Measurements from ENCODE around the gene LAMC2.
"Not testable (repeated sequence)": the region's sequence is repeated elsewhere in the genome, so short reads cannot be mapped to it uniquely, and the experiment has no call there.

LAMC2 gene

DNA sequence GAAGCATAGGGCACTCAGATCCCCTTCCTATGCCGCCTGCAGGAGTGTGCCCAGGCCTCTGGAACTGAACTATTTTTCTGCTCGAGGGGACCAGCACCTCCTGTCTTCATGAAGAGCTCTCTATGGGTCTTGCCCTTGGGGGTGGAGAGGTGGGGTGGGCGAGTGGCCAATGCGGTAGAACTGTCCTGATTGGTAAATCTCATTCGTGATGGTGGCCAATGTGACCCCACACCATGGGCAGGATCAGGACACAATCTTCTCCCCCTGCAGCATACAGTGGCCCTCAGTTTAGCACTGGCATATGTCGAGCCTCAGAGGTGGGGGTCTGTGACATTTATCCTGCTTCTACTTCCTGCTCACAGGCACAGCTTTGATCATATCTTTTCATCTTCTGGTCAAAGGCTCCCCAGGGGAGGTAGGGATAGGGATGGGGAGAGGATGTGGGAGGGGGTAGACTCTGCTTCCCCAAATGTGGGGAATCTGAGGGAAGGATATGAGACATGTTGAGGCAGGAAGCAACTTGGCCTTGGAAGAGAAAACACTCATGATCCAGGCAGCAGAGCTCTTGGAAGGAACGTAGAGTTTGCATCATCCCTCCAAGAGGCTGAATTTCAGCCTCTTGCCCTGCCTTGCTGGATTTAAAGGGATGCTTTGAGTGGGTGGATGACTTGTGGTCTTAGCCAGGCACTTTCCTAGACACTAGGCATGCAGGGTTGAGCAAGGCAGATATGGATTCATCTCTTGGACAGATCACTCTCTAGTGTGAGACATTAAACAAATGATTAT is 81.8 kb downstream of the LAMC2 start:
- no peak for DNase-seq

DNA sequence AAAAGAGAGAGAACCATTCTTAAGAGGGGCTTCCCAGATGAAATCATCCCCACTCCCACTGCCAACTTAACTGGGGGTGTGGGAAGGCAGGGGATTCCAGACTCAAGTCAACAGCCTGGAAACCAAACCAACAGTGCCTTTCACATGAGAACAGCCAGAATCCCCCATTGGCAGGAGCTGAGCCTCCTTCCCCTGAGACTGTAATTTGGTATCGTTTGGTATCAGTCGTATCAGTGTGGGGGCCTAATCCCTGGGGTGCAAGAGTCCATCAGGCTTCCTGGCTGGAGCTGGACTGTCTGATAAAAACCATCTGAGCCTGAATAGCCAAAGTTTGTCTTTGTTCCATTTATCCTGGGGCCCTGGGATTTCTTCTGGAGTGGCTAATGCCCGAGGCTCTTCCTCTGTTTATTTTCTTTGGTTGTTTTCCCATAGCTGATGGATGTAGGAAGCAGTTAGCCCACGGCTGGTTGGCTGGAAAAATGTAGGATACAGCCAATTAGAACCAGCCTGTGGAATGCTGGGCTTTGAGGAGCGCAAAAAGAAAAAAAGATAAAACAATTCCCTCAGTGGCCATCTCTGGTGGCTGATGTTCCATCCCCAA is 84.6 kb downstream of the LAMC2 start:
- no peak for DNase-seq

DNA sequence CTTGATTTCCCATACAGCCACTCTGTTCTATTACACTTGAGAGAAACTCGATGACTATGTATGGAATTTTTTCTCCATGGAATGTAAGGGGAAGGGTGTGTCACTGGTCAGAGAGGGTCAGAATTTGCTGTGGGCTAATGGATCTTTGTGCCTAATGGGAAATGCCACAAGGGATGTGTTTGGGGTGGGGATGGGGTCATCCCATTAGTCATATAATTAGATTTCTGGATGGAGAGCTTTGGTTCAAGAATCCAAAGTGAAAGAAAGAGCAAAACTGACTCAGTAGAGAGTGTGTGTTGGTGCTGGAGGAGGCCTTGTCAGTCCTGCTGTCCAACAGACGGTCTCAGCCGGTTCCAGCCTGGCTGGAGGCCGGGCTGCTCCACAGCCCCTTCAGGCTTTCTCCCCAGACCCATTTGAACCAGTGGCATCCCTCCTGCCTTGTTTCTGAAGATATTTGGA is 86.4 kb downstream of the LAMC2 start:
- no peak for DNase-seq

DNA sequence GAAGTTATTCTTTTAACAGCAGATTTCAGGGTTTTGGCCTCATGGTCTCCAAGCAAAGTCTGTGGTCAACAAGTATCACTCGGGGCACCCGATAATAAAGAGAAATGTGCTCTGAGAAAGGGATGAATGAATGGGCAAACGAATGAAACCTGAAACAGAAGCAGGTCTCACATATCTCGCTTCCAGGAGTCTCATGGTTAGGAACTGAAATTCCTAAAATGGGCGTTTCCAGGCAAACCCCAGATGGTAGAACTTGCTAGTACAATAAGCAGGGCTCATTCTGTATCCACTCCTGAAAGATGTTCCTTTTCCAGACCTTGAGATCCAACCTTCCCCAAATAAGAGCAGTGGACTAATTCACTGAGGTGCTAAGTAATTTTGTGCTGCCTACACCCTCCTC is 87.2 kb downstream of the LAMC2 start:
- DNase-seq, result no peak

DNA sequence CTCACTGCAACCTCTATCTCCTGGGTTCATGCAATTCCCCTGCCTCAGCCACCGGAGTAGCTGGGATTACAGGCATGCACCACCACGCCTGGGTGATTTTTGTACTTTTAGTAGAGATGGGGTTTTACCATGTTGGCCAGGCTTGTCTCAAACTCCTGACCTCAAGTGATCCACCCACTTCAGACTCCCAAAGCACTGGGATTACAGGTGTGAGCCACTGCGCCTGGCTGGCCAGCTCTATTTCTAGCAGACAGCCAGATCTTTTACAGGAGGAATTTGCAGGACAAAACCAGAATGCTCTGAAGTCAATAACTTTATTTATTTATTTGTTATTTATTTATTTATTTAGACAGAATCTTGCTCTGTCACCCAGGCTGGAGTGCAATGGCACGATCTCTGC is 87.9 kb downstream of the LAMC2 start:
- not testable (repeated sequence) for DNase-seq

DNA sequence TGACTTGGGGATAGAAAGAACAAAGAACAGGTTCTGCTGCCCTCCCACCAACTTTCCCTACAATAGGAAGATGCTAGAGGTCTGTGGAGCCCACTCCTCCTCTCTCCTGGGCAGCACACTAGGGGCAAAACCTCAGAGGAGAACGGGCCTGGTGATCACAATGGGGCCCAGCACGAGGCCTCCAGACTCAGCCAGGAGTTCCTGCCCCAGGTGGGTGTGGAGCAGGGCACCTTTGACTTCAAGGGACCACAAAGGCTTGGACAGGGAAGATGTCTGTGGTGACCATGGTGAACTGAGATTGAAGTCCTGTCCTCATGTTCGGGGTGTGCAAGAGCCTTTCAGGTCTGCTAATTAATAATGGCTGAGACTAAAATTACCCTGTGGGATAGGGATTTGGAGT is 88.8 kb downstream of the LAMC2 start:
- DNase-seq, result no peak

DNA sequence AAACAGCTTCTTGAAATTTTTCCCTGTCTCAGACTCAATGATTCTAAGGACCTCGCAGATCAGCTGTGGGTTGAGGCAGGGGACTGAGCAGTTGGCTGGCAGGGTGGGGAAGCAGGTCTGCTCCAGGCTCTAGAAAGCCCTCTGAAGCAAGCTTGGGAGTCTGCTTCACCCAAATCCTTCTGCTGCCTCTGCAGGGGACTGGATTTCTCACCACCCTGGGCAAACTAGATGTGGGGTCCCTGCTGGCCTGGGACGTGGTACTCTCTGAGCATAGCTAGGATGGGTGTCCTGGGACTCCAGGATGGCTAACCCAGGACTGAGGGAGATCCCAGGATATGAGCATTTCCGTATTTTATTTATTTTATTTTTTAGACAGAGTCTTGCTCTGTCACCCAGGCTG is 89.3 kb downstream of the LAMC2 start:
- no peak for DNase-seq

DNA sequence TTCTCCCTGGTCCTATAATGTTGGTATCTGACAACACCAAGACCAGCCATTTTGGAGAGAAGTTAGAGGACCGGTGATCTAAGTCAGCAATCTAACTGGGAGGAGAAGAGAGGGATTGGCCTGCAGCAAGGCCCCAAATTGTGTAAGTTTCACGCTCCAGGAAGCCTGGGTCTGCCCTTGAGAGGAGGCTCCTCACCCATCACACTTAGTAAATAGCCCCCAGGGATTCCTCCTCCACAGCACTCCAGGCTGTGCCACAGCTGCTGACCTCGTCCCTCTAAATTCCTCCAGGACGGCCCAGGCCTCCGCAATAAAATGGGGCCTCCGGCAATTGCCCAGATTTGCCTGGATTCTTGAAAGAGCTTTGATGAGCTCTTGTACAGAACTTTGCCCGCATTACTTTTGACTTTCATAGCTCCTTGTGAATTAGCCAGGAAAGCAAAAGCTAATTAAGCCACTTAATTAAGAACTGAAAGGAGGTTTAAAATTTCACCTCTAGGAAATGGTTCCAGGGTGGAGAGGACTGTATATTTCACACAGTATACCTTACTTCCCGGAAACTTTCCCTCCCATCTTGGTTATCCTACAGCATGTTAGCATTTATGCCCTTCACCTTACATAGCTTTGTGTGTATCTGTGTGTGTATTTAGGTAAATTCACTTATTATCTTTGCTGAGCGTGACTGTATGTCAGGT is 90.5 kb downstream of the LAMC2 start:
- no peak for DNase-seq

DNA sequence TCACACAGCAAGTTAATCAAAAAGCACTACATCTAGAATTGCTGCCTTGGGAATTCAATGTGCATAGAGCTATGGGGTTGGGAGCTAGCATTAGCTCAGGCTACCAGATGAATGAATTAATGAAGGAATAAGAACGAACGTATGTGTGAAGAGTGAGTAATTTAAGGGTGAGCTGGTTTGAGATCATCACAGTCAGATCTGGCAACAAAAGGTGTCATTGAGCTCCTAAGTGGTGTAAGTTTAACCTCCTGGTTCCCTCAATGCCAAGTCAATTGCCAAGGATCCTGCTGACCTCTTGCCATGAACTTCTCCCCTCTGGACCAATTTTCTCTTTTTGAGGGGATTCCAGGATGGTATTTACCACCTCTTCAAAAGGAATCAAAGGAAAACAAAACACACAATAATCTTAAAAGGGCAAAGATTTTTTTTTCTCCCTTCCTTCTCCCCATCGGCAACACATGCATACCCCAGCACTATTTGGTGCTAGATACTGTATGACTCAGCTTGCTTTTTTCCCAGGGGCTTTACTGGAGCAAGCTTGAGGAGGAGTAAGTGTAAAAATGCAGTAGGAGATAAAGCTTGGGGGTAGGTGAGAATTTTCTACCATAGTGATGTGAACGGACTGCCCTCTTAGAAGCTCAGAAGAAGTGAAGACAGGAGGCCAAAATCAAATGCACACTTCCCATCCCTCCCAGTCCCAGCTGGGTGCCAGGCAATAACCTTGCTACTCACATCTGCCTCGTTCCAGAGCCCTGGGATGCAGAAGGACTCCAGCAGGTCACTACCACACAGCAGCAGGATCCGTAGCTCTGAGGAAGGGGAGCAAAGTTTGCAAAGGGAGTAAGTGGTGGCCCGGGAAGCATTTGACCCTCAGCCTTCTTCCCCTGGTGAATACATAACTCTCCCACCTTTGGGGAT is 92.0 kb downstream of the LAMC2 start:
- DNase-seq, result no peak

DNA sequence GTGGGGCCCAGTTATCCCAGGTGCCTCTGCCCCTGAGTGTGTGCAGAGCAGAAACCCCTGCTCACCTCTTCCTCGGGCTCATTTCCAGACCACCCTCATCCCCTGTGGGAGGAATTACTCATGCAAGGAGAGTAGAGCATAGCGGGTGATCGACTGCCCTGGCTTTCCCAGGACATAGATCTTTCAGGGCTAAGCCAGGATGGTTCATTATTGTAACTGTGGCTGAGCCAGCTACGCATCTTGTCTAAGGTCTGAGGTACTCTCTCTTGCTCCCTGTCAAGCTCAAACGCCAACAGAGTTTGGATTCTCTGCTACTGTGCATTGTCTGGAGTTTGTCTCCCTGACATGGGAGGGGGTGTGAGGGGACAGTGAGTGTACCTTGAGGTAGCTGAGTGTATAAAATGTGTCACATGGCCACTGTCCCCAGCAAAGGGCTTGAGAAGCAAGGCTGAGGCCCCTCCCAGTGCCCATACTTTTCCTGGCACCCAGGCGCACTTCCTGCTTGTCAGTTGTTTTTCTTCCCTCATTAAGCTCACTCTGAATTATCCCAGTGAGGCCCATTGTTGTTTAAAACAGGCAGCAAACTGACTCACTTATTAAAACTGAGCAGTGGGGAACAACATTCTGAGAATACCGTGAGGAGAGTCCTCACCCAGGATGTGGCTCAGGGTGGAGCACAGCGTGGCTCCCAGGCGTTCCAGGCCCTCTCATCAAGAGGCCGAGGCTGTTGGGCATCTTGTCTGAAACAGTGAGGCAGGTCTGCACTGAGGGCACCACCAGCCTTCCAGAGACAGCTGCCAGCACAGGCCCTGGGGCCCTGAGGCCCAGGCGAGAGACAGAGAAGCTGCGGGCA is 92.9 kb downstream of the LAMC2 start:
- no peak for DNase-seq

DNA sequence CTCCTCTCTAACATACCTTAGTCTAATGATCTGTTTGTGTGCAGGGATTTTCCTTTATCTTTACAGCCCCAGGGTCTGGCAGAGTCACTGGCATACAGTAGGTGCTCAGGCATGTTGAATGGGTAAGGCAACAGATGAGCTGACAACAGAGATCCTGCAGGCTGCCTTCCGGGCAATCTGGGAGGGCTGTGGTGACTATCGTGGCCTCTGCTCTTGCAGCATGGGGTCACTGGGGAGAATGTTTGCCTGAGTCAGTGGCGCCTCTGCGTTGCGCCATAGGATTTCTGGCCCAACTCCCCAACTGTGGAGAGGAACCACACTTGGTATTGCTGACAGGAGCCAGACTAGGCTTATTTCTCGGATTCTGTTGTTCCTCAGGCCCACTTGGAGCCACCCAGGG is 93.8 kb downstream of the LAMC2 start:
- no peak for DNase-seq

DNA sequence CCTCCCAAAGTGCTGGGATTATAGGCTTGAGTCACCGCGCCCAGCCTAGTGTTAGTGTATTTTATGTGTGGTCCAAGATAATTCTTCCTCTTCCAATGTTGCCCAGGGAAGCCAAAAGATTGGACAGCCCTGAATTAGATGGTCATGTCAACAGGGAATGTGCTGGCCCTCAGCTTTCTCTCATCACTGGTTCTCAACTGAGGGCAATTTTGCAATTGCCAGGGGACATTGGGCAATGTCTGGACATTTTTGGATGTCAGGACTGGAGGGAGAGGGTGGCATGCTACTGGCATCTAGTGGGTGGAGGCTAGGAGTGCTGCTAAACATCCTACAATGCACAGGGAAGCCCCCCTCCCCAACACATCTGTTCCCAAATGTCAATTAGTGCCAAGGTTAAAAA is 95.0 kb downstream of the LAMC2 start:
- DNase-seq, result no peak

DNA sequence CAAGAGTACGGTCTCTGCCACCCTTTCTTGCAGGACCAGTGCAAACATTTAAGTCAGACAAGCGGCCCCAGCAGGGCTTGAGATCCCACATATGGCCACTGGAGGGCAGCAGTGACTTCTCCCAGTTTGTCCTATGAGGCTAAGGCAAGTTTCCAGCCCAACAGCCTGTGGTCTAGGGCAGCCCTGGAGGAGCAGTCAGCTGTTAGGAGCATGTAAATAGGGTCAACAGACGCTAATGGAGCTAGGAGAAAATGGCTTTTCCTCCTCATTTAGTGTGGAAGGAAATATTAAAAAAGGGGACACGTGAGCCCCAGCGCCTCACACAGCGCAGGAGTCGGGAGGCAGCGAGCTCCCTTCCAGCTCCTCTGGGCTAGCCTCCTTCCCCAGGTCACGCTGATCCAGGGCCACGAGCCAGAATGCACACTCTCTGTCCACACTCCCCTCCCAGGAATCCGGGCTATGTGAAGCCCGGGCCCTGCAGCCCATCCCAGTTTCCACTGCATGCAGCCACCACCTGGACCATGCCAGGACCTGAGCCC is 95.6 kb downstream of the LAMC2 start:
- peak; percentile 9 to 60 (median 22) for DNase-seq

DNA sequence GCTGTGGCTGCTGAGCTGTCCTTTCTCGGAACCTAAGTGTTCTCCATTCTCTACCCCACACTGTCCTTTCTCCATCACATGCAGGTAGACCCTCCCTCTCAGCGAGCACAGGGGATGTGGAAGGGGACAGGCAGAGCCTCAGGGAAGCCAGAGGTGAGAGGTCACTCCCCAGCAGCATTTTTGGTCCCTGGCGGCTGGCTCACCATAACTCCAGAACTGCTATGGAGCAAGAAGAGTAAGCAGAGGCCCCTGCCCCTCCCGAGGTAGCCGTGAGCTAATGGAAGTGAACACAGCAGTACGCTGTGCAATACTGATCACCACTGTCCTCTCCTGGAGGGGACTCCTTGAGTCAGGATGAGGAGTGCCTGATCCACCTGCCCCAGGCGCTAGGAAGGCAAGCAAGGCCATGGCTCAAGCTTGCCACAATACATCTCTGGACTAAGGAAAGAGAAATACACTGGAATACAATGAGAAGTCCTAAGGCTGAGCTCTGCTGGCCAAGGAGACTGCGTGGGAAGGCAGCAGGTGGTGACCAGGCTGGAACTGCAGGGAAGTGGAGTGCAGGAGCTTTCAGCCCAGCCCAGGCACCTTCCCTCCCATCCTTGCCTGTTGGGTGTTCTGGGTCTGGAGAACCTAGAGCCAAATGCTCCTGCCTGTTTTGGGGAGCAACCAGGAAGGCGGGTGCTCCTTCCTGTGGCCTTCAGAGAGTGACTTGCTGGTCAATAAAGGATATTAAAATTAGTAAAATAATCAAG is 96.2 kb downstream of the LAMC2 start:
- DNase-seq, result no peak

DNA sequence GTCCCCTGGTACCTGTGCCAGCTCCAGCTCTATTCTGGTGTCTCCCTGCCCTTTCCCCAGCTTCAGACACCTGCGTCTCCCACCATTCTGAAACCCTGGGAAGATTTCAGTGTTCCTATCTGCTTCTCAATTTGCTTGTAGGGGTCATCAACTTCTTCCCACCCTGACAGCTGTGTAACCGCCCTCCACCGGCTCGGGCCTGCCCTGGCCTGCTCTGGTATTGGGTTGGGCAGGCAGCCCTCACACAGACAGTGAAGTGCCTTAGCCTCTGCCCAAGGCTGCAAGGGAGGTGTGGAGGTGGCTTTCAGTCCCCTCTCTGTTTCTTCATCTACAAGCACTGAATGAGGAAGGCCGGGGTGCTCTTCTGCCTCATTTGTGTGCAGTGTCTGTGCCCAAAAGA is 97.2 kb downstream of the LAMC2 start:
- no peak for DNase-seq

DNA sequence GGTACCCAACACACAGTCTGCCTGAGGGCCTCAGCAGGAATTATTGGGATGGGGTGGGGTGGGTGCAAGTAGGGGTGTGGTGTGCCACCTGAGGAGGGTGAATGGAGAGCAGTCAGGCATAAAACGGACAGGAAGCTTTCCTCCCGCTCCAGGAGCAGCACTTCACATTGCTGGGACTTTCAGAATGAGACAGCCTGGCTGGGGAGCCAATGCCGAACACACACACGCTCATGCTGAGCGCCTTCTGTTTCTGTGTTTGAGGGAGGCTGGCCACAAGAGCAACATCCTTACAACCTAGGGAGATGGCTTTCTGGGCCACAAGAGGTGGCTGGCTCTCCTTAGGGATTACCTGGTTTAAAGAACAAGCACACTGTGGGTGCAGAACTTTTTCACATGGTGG is 98.0 kb downstream of the LAMC2 start:
- no peak for DNase-seq

DNA sequence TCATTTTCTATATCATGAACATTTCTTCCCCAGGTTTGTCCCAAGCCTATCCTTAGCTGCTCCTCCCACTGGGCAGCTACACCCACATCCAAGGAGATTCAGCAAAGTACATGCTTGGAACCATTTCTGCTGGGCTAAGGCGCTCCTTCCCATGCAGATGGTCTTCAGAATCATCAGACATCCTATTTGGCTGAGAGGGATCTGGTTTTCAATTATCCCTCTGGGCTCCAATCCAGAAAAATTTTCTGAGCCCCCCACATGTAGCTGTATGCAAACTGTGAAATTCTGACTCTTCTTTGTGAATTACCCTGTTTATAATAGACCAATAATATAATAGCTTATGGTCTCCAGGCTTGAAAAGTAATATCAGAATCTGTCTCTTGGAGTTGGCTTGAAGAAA is 99.2 kb downstream of the LAMC2 start:
- no peak for DNase-seq

DNA sequence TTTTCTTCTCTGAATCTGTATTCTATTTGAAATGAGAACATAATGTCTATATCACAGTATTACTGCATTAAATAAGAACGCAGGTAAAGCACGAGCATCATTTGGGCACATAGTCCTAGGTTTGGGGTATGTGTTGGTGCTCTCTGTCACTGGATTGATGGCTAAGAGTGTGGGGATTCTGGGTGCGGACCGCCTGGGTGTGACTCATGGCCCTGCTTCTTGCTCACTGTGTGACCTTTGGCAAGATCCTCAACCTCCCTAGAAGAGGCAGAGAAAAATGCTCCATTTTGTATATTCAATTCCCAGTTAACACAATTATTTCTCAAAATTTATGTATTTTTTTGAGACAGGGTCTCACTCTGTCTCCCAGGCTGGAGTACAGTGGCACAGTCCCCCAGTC is 99.7 kb downstream of the LAMC2 start:
- DNase-seq, result no peak

DNA sequence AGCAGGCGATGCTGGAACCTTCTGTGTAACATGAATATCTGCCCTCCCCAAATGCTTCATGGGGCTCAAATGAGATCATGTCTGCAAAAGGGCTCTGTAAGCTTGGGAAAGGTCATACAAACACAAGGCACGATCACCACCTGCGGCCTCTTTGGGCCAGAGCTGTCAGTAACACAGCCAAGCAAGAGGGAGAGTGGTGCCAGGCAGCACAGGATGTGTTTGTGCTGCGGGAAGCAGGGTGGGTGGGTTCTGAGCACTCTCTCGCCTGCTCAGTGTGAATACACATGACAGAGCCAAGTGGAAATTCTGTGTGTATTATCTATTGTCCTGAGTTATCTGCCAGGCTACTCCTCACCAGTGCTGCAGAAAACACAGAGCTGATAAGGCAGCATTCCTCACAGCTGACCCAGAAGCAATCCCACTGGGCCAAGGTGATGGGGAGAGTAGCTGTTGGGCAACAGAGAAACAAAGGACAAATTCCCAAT is 101.2 kb downstream of the LAMC2 start:
- DNase-seq, result no peak

DNA sequence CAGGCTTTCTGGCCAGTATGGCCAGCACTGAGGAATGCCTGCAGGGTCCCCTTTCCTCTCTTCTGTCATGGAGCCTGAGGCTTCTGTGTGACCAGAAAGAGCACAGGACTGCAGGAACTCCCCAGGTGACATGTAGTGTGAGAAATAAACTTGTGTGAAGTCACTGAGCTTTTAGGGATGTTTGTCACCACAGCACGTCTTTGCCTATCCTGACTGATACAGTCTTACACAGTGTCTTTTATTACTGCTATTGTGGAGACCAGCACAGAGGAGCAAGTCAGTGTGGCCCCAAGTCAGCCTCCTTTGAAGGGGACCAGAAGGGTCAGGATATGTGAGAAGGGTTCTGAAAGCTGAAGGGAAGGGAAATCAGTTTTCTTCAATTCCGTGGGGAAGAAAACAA is 102.5 kb downstream of the LAMC2 start:
- no peak for DNase-seq

DNA sequence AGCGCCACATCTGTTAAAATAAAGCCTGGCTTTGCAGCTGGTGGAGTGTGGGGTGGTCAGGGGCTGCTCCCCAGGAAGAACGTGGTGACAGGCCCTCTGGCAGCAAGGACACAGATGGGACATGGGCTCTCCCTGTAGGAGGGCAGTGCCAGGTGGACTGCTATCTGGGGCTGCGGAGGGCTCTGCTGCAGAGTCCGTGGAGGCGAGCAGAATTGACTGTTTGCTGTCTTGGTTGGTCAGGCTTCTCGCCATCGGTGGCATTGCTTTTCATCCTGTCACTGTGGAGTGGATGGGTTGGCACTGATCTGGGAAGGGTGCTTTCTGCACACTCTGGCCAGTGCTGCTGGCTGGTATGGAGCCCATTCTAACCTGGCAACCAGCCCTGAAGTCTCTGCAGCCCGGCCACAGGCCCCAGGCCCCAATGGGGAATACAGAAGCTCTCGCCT is 103.0 kb downstream of the LAMC2 start:
- no peak for DNase-seq

Data from activated CD4-positive, CD25-positive, alpha-beta regulatory T cell (primary cell).